Breast epithelium (tissue), 4 donors: Measurements from ENCODE around the gene EPHA5. TPM values are rescaled to one million over a fixed set of nuclear protein-coding genes. Genes with fewer than 3 reads are reported as not detected.

Experiments
- DNase-seq, 2 donors: peaks; one replicate each; pipeline ENCODE4 v3.0.0-alpha.2; 2019; ENCODE audit warnings: low spot score in 2 of 2
- H3K27ac ChIP-seq, 2 donors: fragments of 200-600 bp; sonication (generic) in 1 of 2; one replicate each; pipeline ENCODE4 v1.5.1; 2016 to 2019; ENCODE audit warnings: mild to moderate bottlenecking in 1 of 2
- H3K27me3 ChIP-seq, 2 donors: fragments of 200-600 bp; sonication (generic) in 1 of 2; one replicate each; pipeline versions ENCODE4 v1.5.1 to v1.6.0; 2017 to 2019; ENCODE audit warnings: control low read depth in 1 of 2, mild to moderate bottlenecking in 1 of 2
- H3K36me3 ChIP-seq: fragments of 200-600 bp; one replicate; pipeline ENCODE4 v1.5.1; 2019
- H3K4me1 ChIP-seq, 2 donors: fragments of 200-600 bp; sonication (generic); one replicate each; pipeline ENCODE4 v1.5.1; 2016 to 2019; ENCODE audit warnings: control low read depth in 1 of 2
- H3K4me3 ChIP-seq, 3 donors: fragments of 200-600 bp; sonication (generic); 1 replicate in 2 of 3; 2 replicates in 1 of 3; pipeline ENCODE4 v1.5.1; 2016 to 2019; ENCODE audit warnings: mild to moderate bottlenecking in 3 of 3, moderate library complexity in 2 of 3
- H3K9me3 ChIP-seq, 2 donors: fragments of 200-600 bp; sonication (generic) in 1 of 2; one replicate each; pipeline ENCODE4 v1.5.1; 2016 to 2019; ENCODE audit warnings: control low read depth in 1 of 2
- CTCF ChIP-seq, 3 donors: fragments of 450-650 bp; IDR thresholded peaks; one replicate each; pipeline ENCODE4 v1.5.1; 2016 to 2017; ENCODE audit warnings: antibody characterized with exemption in 3 of 3, mild to moderate bottlenecking in 3 of 3, moderate library complexity in 3 of 3
- POLR2A ChIP-seq: fragments of 450-650 bp; IDR thresholded peaks from one replicate; pipeline ENCODE4 v1.6.1; 2016; ENCODE audit warnings: antibody characterized with exemption, mild to moderate bottlenecking, moderate library complexity
- POLR2AphosphoS5 ChIP-seq, 3 donors: sonication (generic); formaldehyde crosslinking; IDR thresholded peaks; one replicate each; pipeline ENCODE4 v1.6.1; 2017; ENCODE audit warnings: antibody characterized with exemption in 3 of 3
- intact Hi-C: fragments of 100-400 bp; cut with DNase I; formaldehyde crosslinking; loops from one replicate; pipeline ENCODE4 v1.15.1; 2023; ENCODE audit warnings: low total_unique reads
- total RNA-seq, 3 donors: library from RNA; depleted of rRNA; stranded (reverse); fragments of >200 nt; gene quantifications; one replicate each; pipeline ENCODE4 v1.1.0, GENCODE V29; 2016

The EPHA5 gene
- total RNA-seq, 3 donors from 2014 or later: 0.16 to 0.29 TPM; not detected in 1

- H3K27ac ChIP-seq: no peak overlapping the region
- intact Hi-C loops: no loop called here
- H3K4me3 ChIP-seq: no peak overlapping the region
- H3K36me3 ChIP-seq: no peaks in the 10 kb centered on the region
- TF ChIP-seq POLR2AphosphoS5 (IDR thresholded peaks at IDR 0.05) (no peak), CTCF (IDR thresholded peaks at IDR 0.05) (no peak), POLR2A (no peak)
- H3K4me1 ChIP-seq: no peaks in the 10 kb centered on the region
- H3K27me3 ChIP-seq: no peaks in the 10 kb centered on the region
- DNase-seq: no peak
- no peaks in the 10 kb centered on the region for H3K9me3 ChIP-seq
Measured at GRCh38 chr4:65521666-65522065, 148.6 kb downstream of the EPHA5 start.

GRCh38 chr4:65515646-65516045 is 154.6 kb downstream of the EPHA5 start:
- H3K4me3 ChIP-seq: no peak overlapping the region
- H3K36me3 ChIP-seq: no peaks in the 10 kb centered on the region
- TF ChIP-seq POLR2AphosphoS5 (IDR thresholded peaks at IDR 0.05) (no peak), CTCF (IDR thresholded peaks at IDR 0.05) (no peak), POLR2A (no peak)
- H3K27me3 ChIP-seq: no peaks in the 10 kb centered on the region
- H3K27ac ChIP-seq: no peak overlapping the region
- no peaks in the 10 kb centered on the region for H3K9me3 ChIP-seq
- intact Hi-C loops: no loop called here
- no peaks in the 10 kb centered on the region for H3K4me1 ChIP-seq
- no peak for DNase-seq

GRCh38 chr4:65510976-65511375 is 159.3 kb downstream of the EPHA5 start:
- Histone ChIP-seq H3K27me3 (no peaks in the 10 kb centered on the region), H3K36me3 (no peaks in the 10 kb centered on the region), H3K27ac (no peak overlapping the region), H3K9me3 (no peaks in the 10 kb centered on the region), H3K4me3 (no peak overlapping the region), H3K4me1 (no peaks in the 10 kb centered on the region)
- DNase-seq: no peak
- TF ChIP-seq POLR2AphosphoS5 (IDR thresholded peaks at IDR 0.05): no peak
- no peak for TF ChIP-seq POLR2A
- no peak for TF ChIP-seq CTCF (IDR thresholded peaks at IDR 0.05)
- intact Hi-C loops: no loop called here

GRCh38 chr4:65508168-65508567 is 162.1 kb downstream of the EPHA5 start:
- DNase-seq: no peak
- intact Hi-C loops: no loop called here
- no peaks in the 10 kb centered on the region for H3K27me3 ChIP-seq
- no peak overlapping the region for H3K4me3 ChIP-seq
- TF ChIP-seq CTCF (IDR thresholded peaks at IDR 0.05): no peak
- TF ChIP-seq POLR2A: no peak
- no peak for TF ChIP-seq POLR2AphosphoS5 (IDR thresholded peaks at IDR 0.05)
- H3K36me3 ChIP-seq: no peaks in the 10 kb centered on the region
- H3K4me1 ChIP-seq: no peaks in the 10 kb centered on the region
- no peaks in the 10 kb centered on the region for H3K9me3 ChIP-seq
- H3K27ac ChIP-seq: no peak overlapping the region

- Histone ChIP-seq H3K27ac (no peak overlapping the region), H3K36me3 (no peaks in the 10 kb centered on the region), H3K4me1 (no peaks in the 10 kb centered on the region), H3K27me3 (no peaks in the 10 kb centered on the region), H3K9me3 (no peaks in the 10 kb centered on the region), H3K4me3 (no peak overlapping the region)
- TF ChIP-seq POLR2A: no peak
- no peak for TF ChIP-seq CTCF (IDR thresholded peaks at IDR 0.05)
- TF ChIP-seq POLR2AphosphoS5 (IDR thresholded peaks at IDR 0.05): no peak
- no peak for DNase-seq
- intact Hi-C loops: no loop called here
Measured at GRCh38 chr4:65502131-65502701, 168.1 kb downstream of the EPHA5 start.
